Rectal smooth muscle tissue (tissue), 1 donor: ENCODE data around the gene EMC10.

Experiments used
- H3K27ac ChIP-seq: one replicate; pipeline ENCODE4 v1.7.0; 2013; ENCODE audit warnings: low read depth, low read length, inconsistent platforms
- H3K27me3 ChIP-seq: one replicate; pipeline ENCODE4 v1.7.0; 2013; ENCODE audit warnings: low read length; ENCODE audit not compliant: control insufficient read depth, insufficient read depth
- H3K36me3 ChIP-seq: one replicate; pipeline ENCODE4 v1.7.0; 2013; ENCODE audit warnings: low read length; ENCODE audit not compliant: control insufficient read depth, insufficient read depth
- H3K4me1 ChIP-seq: one replicate; pipeline ENCODE4 v1.7.0; 2013; ENCODE audit warnings: low read length; ENCODE audit not compliant: control insufficient read depth, insufficient read depth
- H3K4me3 ChIP-seq: one replicate; pipeline ENCODE4 v1.7.0; 2013; ENCODE audit warnings: low read length
- H3K9ac ChIP-seq: one replicate; pipeline ENCODE4 v1.7.0; 2013; ENCODE audit warnings: low read length

The EMC10 gene

DNA sequence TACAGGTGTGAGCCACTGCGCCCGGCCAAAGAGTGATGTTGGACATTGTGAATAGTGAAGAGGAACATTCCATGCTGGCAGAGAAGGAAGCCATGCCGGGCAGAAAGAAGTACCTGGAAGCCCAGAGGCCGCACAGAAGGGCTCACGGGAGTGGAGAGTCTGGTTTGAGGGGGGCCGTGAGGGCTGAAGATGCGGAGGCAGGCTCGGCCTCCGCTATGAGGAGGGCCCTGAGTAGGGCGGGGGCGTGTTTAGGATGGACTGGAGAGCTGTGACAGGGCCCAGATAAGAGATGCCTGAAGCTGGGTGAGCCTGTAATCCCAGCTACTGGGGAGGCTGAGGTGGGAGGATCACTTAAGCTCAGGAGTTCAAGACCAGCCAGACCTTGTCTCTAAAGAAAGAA is 33.1 kb downstream of the EMC10 start:
- no peak overlapping the region for H3K27ac ChIP-seq
- no peak overlapping the region for H3K9ac ChIP-seq
- H3K27me3 ChIP-seq = peaks cover 2% of the 10 kb centered on the region
- H3K4me3 ChIP-seq = no peak overlapping the region
- no peaks in the 10 kb centered on the region for H3K4me1 ChIP-seq
- no peaks in the 10 kb centered on the region for H3K36me3 ChIP-seq

DNA sequence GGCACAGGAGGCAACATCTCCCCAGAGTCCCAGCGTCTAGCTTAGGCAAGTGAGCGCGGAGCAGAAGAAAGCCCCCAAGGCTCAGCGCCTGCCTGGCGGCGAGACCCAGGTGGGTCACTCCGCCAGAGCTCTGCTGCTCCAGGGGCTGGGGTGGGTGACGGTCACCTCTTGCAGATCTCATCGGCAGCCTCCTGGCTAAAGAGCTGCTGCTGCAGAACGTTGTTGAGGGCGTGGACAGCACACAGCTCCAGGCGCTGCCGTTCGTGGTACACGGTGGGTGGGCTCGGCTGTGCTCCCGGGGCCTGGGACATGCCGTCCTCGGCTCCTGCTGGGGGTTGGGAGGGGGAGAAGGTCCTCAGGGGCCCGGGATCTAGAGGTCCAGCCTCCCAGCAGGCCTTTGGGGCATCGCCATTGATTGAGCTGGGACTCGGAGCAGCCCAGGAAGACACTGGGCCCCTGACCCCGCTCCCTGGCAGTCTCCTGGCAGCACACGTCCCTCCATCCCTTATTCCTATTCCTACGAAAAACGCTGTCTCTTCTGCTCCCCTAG is 33.9 kb downstream of the EMC10 start:
- Histone ChIP-seq H3K4me1 (no peaks in the 10 kb centered on the region), H3K27me3 (peaks cover 4% of the 10 kb centered on the region), H3K9ac (no peak overlapping the region), H3K4me3 (peak overlapping the region; percentile 83), H3K27ac (no peak overlapping the region), H3K36me3 (no peaks in the 10 kb centered on the region)

DNA sequence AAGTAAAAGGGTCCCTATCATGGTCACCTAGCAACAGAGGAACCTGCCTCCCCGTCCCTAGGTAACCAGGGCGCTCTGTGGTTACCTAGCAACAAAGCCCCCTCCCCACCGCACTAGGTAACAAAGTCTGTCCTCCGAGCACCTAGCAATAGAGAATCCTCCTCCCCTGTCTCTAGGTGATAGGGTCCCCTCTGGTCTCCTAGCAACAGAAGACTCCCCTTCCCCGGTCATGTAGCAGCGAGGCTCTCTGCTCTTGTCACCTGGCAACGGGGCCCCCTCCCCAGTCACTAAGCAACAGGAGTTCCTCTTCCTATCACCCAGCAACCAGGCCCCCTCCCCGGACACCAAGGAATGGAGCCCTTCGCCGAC is 34.4 kb downstream of the EMC10 start:
- no peaks in the 10 kb centered on the region for H3K36me3 ChIP-seq
- H3K9ac ChIP-seq = peak overlapping the region; percentile 66
- peaks cover 7% of the 10 kb centered on the region for H3K27me3 ChIP-seq
- H3K27ac ChIP-seq = no peak overlapping the region
- no peaks in the 10 kb centered on the region for H3K4me1 ChIP-seq
- peak overlapping the region; percentile 83 for H3K4me3 ChIP-seq

DNA sequence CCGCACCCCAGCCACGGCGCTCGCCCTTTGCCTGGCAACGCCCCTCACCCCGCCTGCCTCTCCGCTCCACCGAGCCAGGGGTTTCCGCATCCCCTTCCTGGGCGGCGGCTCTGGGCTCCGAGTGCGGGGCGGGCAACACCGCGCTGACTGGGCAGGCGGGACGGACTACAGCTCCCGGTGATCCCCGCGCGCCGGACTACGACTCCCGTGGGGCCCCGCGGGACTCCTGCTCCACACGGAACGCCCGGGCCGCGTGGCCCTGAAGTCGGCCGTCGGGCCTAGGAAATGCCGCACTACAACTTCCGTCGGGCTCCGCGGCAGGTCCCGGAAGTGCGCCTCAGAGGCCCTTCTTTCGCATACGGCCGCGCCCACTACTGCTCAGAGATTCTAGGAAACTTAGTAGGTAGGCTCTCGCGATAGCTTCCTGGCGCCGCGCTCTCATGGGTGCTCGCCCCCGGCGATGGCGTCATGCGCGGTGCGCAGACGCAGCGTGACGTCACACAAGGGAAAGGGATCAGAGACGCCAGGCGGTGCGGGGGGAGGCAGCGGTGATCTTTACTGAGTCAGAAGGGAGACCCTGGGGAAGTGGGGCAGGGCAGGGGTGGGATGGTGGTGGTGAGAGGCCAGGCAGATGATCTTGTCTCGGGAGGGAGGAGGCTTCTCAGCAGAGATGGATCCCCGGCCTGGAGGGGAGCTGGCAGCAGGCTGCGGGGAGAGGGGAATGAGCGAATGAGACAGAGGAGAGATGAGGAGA is 34.9 kb downstream of the EMC10 start, which contains the start of gene JOSD2:
JOSD2 (minus strand) TSS at position 123 of the 754 bp plus-strand sequence. CDS start 760 bp downstream, outside the sequence.
- Histone ChIP-seq H3K27me3 (peaks cover 7% of the 10 kb centered on the region), H3K4me1 (no peaks in the 10 kb centered on the region), H3K9ac (peak within 1 kb of the TSS; percentile 66), H3K4me3 (peak within 1 kb of the TSS; percentile 83), H3K36me3 (no peaks in the 10 kb centered on the region), H3K27ac (peak within 1 kb of the TSS; percentile 34)

DNA sequence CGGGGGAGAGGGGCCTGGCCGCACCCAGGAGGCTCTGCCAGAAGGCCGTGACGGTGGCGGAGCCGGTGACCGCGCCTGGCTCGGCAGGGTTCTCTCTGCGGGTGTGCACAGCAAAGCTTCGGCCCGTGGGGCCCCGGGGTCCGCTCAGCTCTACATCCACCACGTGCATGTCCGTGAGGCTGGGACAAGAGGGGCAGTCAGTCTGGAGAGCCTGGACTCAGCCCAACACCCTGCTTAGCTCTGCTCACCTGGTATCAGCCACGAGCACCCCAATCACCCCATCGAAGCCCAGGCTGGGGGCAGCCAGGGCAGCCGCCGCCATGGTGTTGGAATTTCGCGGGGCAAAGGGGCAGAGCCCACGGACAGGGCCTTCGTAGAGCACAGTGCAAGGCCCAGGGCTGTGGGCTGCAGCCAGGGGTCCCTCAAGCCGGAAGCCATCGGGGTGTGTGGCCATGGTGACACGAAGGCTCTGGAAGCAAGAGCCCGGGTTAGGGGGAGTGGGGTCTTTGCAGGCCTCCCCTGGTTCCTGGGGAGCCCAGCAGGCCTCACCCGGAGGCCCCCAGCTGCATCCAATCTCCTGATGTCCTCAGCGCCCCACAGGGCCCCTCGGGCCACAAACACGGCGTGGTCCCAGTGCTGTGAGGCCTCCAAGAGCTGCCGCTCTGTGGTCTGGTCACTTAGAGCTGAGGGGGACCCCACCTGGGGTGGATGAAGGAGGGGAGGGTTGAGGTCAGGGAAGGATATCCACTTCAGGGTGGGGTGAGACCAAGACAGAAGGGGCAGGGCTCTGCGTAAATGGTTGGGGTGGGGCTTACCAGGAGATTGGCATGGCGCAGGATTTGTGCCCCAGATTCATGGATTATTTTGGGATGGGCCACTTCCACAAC is 36.0 kb downstream of the EMC10 start:
- Histone ChIP-seq H3K36me3 (no peaks in the 10 kb centered on the region), H3K4me3 (no peak overlapping the region), H3K4me1 (no peaks in the 10 kb centered on the region), H3K27ac (no peak overlapping the region), H3K27me3 (peaks cover 7% of the 10 kb centered on the region), H3K9ac (no peak overlapping the region)

DNA sequence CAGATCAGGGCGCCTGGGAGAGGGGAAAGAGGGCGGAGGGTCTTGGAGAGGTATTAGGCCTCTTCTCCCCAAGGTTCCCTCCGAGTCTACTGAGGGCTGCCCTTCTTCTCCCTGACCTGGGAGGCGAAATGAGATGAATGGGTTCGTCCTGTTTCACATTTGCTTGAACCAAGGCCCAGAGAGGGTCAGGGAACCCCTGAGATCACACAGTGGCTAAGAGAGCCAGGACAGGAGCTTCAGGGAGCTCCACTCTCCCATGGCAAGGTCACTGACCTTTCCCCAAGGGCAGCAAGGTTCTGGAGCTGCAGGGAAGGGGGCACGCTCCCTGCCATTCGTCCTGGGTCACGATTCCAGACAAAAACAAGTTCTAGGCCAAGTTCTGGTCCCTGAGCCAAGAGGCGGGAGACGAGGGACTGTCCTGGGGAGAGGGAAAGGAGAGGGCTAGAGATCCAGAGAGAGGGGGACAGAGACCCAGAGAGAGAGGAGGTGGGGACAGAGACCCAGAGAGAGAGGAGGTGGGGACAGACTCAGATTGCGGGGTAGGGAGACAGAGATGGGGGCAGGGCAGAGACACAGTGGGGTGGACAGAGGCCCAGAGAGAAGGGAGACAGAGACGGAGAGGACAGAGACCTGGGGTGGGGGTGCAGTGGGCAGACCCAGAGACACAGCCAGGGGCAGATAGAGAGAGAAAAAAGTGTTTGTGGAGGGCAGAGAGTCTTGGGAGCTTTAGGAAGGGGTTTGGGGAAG is 36.9 kb downstream of the EMC10 start:
- no peak overlapping the region for H3K4me3 ChIP-seq
- no peaks in the 10 kb centered on the region for H3K36me3 ChIP-seq
- H3K9ac ChIP-seq = no peak overlapping the region
- H3K27ac ChIP-seq = no peak overlapping the region
- H3K4me1 ChIP-seq = no peaks in the 10 kb centered on the region
- H3K27me3 ChIP-seq = peaks cover 7% of the 10 kb centered on the region

DNA sequence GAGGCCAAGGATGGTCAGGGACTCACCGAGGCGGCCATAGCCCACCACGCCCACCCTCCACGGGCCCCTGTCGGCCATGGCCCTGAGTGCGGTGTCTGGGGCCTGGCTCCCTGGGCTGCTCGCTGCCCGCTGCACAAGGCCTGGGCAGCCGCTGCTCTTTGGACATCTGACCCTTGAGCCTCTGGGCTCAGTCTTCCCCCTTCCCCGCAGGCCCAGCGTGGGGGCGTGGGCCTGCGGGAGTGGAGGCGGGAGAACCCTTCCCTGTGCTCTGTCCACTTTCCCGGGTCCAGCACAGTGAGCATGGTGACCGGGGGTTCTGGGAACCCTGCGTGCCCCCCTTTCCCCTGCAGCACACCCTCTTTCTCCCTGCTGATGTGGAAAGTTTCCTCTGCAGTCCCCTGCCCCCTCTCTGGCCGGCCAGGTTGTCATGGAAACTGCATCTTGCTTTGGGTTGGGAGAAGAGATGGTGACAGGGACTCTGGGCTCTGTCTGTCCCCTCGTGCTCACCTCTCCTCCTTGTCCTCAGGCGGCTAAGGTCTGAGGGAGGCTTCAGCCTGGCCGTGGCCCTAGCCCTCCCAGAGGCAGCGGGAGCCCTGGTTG is 37.5 kb downstream of the EMC10 start, which contains the start of gene ASPDH:
ASPDH (minus strand) TSS at position 168 of the 600 bp plus-strand sequence; CDS start at position 78, 90 bp downstream.
- Histone ChIP-seq H3K27ac (no peak within 1 kb of the TSS), H3K36me3 (no peaks in the 10 kb centered on the region), H3K4me3 (no peak within 1 kb of the TSS), H3K4me1 (no peaks in the 10 kb centered on the region), H3K27me3 (peaks cover 7% of the 10 kb centered on the region), H3K9ac (no peak within 1 kb of the TSS)

DNA sequence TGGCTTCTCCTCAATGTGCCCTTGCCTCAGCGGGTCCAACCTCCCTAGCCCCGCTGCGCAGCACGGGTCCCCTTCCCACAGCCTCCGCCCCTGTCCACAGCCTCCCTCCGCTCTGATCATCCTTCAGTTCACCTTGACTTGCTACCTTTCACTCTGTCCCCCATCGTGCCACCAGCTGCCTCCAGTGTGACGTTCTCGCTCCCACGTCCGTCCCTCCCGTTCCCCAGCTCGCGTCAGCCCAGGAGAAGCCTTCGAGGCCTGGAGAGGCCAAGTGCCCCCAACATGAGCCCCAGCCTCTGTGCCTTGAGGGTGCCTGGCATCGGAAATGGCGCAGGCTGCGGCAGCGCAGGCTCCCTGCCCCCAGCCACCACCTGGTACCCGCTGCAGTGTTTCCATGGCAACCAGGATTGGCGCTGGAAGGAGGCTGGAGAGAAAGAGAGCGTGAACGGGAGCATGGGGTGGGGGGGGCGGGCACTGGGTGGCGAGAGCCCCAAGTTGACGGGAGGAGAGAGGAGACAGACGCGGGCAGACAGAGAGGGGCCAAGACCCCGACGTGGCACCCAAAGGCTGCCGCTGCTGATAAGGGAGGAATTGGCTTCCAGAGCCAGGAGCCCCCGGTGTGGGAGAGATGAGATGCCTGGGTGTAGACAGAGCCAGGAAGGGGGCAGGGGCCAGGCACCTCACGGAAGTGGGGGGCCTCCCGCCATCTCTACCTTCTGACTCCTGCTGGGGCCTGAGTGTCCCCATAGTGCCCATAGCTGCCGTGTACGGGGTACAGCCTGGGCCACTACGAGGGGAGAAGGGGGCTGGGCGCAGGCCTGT is 38.2 kb downstream of the EMC10 start:
- Histone ChIP-seq H3K27ac (no peak overlapping the region), H3K36me3 (no peaks in the 10 kb centered on the region)

DNA sequence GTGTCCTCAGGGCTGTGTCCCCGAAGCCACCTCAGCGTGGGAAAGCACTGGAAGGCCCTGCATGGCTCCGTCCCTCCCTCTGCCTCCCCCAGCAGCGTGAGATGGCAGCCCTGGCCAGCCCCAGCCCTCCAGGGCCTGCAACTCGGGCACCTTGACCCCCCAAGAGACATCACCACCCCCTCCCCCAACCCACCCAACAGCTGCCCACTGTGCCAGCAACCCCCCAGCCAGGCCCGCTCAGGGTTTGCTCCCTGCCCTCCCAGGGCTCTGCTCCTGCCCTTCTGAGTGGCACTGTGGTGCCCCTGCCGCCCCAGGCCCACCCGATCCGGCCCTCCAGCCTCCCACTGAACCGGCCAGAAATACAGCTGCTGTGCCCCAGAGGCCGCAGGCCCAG is 38.9 kb downstream of the EMC10 start:
- Histone ChIP-seq H3K9ac (no peak overlapping the region), H3K27ac (no peak overlapping the region), H3K4me3 (no peak overlapping the region), H3K4me1 (no peaks in the 10 kb centered on the region), H3K27me3 (peaks cover 7% of the 10 kb centered on the region), H3K36me3 (no peaks in the 10 kb centered on the region)

More for the DNA sequence above, 38.2 kb downstream of the EMC10 start:
- Histone ChIP-seq H3K27me3 (peaks cover 7% of the 10 kb centered on the region), H3K4me3 (no peak overlapping the region), H3K4me1 (no peaks in the 10 kb centered on the region), H3K9ac (no peak overlapping the region)

DNA sequence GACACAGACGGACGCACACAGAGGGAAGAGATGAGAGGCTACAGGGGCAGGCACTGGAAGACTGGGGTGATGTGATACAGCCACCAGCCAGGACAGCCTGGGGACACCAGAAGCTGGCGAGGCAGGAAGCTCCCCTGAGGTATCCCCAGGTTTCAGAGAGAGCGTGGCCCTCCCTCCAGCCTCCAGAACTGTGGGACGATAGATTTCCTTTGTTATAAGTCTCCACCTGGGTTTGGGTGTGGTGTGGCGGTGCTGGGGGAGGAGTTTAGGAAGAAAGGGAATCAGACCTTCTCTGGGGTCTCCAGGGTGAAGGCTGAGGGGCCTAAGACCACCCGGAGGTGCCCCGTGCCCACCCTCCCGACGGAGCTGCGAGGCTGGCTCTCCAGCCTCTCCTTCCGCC is 40.1 kb downstream of the EMC10 start:
- H3K4me1 ChIP-seq = no peaks in the 10 kb centered on the region
- no peak overlapping the region for H3K4me3 ChIP-seq
- H3K27ac ChIP-seq = no peak overlapping the region
- peaks cover 7% of the 10 kb centered on the region for H3K27me3 ChIP-seq
- H3K9ac ChIP-seq = no peak overlapping the region
- H3K36me3 ChIP-seq = no peaks in the 10 kb centered on the region
